ENCODE results near the gene TRMT2A. TPM values are rescaled to one million over a fixed set of nuclear protein-coding genes. Genes with fewer than 3 reads are reported as not detected.

The TRMT2A gene
- total RNA-seq, 1 donor from 2014 or later, result 67.1 TPM

GRCh38 chr22:20132686-20133246 lies 15.7 kb upstream of the TRMT2A start:
- no peak for DNase-seq (ENCODE audit: low spot score)

DNA sequence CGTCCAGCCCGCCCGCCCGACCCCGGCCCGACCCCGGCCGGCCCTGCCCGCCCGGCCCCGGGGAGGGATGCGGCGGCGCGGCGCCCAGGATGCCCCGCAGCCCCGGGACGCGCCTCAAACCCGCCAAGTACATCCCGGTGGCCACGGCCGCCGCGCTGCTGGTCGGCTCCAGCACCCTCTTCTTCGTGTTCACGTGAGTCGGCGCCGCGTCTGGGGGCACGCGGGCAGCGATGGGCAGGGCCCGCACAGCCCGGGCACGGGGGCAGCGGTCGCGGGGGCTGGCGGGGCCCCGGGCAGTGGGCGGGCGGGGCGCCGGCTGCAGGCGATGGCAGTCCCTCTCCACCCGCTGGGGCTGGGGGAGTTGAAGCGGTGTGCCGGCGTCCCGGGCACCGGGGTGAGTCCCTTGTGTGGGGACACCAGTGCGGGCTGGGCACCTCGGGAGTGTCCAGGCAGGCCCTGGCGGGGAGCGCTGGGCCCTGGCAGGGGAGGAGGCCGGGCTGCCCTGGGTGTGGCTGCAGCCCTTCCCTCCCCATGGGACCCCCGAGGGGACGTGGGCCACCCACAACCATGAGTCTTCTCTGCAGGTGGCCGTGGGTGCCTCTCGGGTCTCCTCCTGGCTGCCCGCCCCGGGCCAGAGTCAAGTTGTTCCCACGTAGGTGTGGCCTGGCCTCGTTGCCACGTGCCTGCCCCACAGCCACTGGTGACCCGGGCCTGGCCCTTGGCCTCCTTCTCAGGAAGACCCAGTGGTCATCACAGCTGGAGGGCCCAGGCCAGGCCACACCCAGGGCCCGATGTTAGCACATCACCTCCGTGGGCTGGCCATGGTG lies 15.0 kb upstream of the TRMT2A start:
- DNase-seq (ENCODE audit: low spot score), result no peak

GRCh38 chr22:20131597-20131858 lies 14.5 kb upstream of the TRMT2A start, which contains the start of gene ZDHHC8:
TSS of gene ZDHHC8 (plus strand) at chr22:20131804. CDS start at chr22:20131948, 144 bp downstream.
- no peak for DNase-seq (ENCODE audit: low spot score)

DNA sequence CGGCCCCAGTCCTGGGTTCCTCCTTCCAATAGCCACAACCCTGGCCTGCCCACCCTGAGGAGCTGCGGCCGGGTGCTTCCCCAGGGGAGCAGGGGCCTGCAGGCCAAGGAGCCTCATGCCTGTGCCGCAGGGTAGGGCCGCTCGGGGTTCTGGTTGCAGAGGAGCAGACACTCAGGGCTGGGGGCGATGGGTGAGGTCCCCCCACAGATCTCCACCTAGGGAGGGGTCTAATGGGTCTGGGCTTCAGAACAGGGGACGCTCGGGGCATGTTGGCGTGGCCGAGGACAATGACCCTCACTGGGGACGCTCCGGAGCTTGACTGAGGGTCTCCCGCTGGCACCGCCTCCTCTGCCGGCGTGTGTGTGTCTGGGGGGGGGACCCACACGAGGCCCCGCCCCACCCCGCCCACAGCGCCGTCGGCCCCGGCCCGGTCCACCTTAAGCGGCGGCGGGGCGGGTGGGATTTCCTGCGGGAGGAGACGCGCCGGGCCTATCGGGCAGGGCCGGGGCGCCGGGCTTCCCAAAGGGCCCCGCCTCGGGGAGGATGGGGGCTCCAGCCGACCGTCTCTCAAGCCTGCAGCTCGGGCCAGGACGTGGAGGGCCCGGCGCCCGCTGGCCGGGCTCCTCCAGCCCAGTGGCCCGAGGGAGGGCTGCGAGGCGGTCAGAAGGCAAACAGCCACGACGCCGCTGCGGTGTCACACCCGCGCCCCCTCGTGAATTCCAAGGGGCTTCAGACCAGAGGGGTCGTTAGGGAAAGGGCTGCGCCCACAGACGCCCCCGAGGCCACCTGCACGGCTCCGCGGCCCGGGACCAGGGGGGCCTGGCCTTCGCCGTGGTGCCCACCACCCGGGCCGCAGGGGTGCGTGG lies 13.9 kb upstream of the TRMT2A start:
- DNase-seq (ENCODE audit: low spot score), result peak; percentile 72

DNA sequence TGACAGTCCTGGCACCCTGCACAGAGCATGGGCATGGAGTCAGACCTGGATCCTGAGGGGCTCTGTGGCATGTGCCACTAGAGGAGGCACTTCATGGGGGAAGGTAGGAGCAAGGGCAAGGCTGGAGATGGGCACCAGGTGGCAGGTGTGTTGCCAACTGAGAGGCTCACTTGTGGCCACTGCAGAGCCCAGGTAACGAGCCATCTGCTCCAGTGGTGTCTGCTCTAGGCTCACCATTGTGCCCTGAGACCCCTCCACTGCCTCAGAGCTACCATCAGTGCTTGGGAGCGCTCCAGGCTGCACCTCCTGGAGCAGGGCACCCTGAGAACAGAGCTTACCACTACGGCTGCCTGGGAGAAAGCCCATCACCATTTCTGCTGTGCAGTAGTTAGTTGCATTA lies 13.3 kb upstream of the TRMT2A start:
- no peak for DNase-seq (ENCODE audit: low spot score)

GRCh38 chr22:20129747-20130014 lies 12.7 kb upstream of the TRMT2A start:
- DNase-seq (ENCODE audit: low spot score), result no peak

GRCh38 chr22:20128902-20129746 lies 12.1 kb upstream of the TRMT2A start:
- DNase-seq (ENCODE audit: low spot score), result no peak

GRCh38 chr22:20128619-20128901 lies 11.5 kb upstream of the TRMT2A start:
- no peak for DNase-seq (ENCODE audit: low spot score)

DNA sequence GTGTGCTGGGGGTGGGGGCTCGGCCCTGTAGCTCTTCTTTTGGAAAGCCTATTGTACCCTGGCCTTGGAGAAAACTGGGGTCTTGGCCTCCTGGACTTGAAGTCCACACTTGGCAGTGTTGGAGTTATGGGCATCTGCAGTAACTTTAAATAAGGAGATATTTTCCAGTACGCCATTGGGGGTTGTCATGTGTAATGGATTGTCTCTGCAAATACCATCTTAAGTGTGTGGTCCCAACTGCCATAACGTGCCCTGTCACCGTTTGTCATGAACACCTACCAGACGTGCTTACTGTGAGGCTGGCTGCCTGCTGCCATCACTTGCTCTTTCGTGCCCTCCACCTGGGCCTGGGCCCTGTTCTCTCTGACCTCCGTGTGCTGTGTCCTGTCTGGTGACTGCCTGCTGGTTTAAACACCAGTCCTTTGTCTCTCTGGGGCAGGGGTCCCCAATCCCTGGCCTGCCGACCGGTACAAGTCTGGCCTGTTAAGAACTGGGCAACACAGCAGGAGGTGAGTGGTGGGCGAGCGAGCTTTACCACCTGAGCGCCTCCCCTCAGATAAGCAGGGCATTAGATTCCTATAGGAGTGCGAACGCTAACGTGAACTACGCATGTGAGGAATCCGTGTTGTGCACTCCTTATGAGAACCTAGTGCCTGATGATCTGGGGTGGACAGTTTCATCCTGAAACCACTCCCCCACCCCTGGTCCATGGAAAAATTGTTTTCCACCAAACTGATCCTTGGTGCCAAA lies 11.0 kb upstream of the TRMT2A start:
- no peak for DNase-seq (ENCODE audit: low spot score)

DNA sequence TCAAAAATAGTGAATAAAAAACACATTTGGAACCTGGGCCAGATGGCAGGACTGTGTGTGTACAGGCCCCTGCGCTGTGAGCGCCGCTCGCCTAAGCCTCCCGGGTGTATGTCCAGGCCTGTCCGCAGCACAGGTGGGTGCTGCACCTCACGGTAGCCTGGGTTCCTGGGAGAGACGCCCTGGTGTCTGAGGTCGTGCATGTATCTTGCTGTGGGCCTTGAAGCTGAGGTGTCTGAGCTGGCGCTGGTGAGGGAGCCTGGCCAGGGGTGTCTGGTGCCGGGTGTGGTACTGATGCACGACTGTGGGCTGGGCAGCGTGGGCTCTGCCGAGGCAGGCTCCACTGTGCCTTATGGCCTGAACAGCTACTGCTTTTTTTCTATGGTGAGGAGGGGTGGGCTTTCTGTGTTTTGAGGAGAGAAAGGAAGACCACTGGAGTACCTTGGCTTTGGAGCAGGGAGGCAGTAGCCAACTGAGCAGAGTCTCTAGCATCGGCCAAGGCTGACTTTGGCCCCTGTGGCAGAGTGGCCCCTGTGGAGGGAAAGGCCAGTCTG lies 10.4 kb upstream of the TRMT2A start:
- no peak for DNase-seq (ENCODE audit: low spot score)

DNA sequence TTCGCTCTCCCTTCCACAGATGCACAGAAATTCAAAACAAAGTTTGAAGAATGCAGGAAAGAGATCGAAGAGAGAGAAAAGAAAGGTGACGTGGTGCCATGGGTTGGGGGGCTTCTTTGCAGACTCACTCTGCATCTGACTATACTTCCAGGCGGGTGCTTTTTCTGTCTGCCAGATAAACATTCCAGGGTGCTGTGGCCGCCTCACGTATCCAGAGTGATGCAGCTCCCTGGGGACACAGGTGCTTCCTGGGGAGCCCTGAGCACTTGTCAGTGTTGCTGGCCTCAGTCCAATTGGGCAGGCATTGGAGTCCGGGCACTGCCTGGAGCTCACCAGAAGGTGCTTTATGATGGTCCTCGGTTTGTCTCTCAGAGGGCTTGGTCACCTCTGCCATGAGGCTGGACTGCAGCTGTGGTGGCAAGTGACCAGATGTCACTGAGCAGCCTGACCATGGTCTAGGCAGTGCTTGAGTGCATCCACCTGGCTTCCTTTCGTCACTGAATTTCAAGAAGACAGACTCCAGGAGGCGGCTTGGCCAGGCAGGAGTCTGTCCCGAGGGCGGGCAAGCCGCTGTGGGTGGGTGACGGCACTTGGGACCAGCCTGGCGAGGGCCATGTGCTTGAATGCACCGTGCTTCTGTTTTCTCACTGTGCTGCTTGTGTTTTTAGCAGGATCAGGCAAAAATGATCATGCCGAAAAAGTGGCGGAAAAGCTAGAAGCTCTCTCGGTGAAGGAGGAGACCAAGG lies 9.4 kb upstream of the TRMT2A start:
- no peak for DNase-seq (ENCODE audit: low spot score)

GRCh38 chr22:20125201-20126174 lies 8.5 kb upstream of the TRMT2A start:
- no peak for DNase-seq (ENCODE audit: low spot score)

GRCh38 chr22:20124083-20124787 lies 7.2 kb upstream of the TRMT2A start:
- DNase-seq (ENCODE audit: low spot score), result no peak

DNA sequence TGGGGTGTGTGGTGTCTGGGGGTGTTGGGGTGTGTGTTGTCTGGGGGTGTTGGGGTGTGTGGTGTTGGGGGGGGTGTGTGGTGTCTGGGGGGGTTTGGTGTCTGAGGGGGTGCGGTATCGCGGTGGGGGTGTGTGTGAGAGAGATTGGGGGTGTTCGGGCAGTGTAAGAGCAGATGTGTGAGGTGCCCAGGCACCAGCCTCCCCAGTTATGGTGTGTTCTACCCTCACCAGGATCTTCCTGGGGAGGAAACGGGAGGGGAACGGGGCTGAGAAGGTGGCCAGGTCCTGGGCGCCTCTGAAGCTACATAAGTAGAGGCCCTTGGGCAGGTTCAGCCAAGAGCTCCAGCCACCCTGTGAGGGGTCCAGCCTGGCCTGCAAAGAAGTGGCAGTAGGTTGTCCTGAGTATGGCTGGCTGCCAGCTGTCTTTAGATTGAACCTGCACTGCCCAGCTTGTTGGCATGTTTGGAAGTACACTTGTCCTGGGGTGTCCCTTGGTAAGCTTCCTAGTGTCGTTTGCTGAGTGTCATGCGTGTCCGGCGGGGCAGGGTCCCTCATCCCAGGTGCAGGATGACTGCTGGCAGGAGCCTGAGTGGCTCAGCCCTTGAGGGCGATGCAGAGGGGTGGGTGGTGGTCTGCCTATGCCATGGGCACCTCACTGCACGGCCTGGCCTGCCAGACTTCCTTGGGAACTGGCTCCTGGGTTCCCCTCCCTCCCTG lies 6.5 kb upstream of the TRMT2A start:
- no peak for DNase-seq (ENCODE audit: low spot score)

DNA sequence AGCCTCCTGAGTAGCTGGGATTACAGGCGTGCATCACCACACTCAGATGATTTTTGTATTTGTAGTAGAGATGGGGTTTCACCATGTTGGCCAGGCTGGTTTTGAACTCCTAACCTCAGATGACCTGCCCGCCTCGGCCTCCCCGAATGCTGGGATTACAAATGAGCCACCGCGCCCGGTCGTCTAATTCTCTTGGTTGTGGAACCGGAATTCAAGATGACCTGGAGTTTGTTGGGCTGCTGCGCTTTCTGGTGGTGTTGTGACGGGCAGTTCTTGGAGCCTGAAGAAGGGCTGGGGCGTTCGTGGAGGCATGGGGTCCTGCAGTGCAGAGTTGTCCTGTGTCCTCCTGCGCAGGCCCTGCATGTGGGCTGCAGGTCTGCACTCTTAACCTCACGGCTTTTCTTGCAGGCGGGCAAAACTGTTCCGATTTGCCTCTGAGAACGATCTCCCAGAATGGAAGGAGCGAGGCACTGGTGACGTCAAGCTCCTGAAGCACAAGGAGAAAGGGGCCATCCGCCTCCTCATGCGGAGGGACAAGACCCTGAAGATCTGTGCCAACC lies 4.9 kb upstream of the TRMT2A start:
- no peak for DNase-seq (ENCODE audit: low spot score)

DNA sequence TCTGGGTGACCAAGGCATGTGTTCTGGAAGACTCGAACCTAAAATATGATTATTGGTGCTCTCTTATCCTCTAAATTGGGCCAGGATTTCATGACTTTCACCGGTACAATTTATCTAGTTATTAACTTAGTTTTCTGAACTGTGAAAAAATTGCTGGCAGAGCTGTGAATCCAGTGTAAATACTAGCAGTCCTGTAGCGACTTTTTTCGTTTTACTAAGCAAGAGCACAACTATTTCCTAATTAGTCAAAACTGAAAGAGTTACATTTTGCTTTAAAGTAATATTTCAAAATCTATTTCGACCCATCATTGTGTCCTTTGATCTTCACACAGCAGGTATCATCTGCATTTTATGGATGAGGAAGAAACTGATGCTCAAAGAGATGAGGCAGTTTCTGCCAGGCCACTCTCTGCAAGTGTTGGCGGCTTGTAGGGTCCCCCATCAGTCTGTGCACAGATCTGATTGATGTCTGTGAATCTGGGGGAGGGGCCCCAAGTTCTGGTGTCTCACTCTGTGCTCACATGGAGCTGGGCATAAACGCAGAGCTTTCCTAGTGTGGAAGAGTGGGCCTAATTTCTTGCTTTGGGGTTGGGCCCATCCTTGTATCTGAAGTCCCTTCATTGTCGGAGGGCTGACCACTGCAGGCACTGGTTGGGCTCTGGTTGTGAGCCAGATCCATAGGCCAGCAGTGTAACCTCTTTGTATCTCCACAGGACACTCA lies 1.4 kb upstream of the TRMT2A start:
- DNase-seq (ENCODE audit: low spot score), result no peak
